Activated CD8-positive, alpha-beta memory T cell treated with anti-CD3 and anti-CD28 coated beads, Interleukin-2, amount 50 U/mL, for 4 hours (primary cell): ENCODE data around the gene HOMER2.
"Not testable (repeated sequence)": the region's sequence is repeated elsewhere in the genome, so short reads cannot be mapped to it uniquely, and the experiment has no call there.

Source experiments
- DNase-seq: peaks from one replicate; pipeline ENCODE4 v3.0.0-alpha.2; 2020

The HOMER2 gene

GRCh38 chr15:82830427-82831173, 121.9 kb downstream of the HOMER2 start:
- no peak for DNase-seq

DNA sequence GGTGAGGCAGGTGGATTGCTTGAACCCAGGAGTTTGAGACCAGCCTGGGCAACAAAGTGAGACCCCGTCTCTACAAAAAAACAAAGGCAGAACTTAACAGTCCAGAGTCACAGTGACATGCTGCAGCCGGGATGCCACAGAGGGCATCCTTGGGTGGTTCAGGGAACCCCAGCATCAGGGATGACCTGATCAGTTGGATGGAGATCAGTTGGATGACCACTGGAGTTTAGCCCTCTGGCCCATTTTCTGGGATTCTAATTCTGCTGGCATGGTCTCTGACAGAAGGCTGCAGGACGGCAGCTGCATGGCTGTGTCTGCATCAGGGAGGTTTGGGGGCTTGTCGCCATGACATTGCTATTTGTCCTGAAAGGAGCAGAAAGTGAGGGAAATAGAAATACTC, 123.3 kb downstream of the HOMER2 start:
- DNase-seq, result no peak

GRCh38 chr15:82828075-82828474, 124.4 kb downstream of the HOMER2 start:
- no peak for DNase-seq

DNA sequence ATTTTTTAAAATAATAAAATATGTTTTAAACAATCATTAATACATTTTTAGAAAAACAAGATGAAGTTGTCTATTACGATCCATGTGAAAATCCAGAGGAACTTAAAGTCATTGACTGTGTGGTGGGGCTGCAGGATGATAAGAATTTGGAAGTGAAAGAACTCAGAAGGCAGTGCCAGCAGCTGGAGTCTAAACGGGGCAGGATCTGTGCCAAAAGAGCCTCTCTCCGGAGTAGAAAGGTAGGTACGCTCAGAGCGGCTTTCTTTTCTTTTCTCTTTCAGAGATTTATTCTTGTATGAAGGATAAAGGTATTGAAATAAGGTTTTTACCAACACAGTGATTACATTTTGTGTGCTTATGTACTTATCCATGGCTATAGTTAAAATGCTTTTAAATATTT, 129.5 kb downstream of the HOMER2 start:
- DNase-seq, result no peak

GRCh38 chr15:82821851-82822250, 130.7 kb downstream of the HOMER2 start:
- DNase-seq, result not testable (repeated sequence)

DNA sequence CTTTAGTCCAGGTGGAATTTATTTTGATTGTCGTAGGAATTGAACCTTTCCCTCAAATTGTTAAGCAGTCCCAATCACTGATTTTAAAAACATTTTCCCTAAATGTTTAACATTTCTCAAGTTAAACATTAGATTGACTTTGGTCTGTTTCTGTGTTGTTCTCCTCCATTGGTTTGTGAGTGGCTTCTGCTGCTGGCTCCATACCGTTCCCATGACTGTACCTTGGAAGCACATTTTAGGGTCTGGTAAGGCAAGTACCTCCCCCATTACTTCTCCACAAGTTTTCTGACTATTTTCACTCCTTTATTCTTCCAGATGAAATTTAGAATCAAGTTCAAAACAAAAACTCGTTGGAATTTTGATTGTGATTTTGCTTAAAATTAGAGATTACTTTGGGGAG, 131.1 kb downstream of the HOMER2 start:
- not testable (repeated sequence) for DNase-seq

GRCh38 chr15:82820128-82820527, 132.4 kb downstream of the HOMER2 start:
- no peak for DNase-seq

DNA sequence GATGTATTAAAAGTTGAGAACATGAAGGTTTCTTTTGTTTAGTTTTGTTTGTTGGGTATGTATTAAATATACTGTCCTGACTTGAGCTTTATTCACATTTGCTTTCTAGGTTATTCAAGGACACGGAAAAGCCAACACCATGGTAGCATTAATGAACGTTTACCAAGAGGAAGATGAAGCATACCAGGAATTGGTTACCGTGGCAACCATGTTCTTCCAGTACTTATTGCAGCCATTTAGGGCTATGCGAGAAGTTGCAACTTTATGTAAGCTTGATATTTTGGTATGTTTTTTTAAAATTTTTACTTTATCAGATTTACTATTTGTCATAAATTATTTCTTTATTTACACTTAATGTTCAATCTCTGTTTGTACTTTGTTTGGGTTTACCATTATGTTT, 139.5 kb downstream of the HOMER2 start:
- no peak for DNase-seq

DNA sequence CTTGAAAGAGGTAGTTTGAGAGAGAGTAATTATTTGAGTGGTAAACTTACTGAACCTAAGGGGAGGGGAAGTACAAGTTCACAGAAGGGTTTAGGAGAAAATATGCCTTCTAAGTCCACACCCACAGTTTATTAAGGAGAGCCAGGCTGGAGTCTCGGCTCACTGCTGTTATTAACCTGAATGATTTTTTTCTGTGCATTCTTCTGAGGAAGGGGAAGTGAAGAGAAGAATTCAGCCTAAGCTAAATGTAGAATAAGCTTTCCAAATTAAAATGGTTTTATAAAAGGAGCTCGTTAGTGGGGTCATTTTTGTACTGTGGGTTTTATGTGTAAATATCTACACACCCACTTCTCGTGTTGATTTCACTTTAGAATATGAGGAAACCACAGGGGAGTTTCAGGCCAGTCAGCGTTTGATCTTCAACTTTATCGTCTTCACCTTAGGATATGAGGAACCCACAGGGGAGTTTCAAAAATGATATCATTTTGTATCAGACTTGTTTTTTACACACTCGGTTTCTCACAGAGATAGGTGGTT, 141.6 kb downstream of the HOMER2 start:
- peak; percentile 34 for DNase-seq

DNA sequence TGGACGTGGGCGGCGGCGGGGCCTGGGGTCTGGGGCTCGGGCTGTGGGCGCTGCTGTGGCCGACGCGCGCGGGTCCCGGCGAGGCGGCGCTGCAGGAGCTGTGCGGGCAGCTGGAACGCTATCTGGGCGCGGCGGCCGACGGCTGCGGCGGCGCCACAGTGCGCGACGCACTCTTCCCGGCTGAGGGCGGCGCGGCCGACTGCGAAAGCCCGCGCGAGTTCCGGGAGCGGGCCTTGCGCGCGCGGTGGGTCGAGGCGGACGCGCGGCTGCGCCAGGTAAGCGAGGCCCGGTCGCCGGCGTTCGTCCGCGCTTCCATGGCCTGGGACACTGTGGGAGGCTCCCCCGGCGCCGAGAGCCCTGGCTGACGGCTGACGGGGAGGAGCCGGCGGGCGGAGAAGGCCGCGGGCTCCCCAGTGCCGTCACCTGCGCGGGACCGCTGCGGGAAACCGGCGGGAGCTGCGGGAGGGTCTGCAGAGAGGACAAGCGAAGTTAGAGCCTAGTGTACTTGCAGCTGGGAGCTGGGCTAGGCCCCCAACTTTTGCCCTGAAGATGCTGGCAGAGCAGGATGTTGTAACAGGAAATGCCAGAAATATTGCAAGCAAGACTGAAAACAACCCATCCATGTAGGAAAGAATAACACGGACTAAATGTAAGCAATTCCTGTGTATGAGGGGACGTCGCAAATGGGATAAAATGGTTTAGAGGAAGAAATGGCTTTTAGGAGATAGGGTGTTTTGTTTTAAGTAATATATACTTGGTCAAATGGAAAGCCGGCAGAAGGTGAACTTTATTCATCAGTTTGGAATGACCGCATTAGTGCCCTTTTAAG, 142.2 kb downstream of the HOMER2 start:
- DNase-seq, result peak; percentile 19

DNA sequence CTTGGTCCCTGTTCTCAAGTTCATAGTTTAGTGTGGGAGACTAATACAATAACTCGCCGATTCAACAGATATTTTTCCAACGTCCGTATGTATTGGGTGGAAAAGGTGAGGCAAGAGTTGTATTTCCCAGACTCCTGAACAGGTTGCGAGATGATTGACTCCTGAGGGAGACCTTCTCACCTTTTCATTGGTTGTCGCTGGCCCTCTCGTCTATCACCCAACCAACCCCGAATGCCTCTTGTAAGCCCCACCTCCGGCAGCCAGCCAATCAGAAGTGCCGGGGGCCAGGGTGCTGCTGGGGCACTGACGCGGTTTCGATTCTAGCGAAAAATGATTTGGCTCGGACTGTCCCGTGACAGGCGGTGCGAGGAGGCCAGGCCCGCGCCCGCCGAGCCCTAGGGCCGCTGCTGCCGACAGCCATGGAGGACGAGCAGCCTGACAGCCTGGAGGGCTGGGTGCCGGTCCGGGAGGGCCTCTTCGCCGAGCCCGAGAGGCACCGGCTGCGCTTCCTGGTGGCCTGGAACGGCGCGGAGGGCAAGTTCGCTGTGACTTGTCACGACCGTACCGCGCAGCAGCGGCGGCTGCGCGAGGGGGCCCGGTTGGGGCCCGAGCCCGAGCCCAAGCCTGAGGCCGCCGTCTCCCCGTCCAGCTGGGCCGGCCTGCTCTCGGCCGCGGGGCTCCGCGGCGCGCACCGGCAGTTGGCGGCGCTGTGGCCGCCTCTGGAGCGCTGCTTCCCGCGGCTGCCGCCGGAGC, 143.0 kb downstream of the HOMER2 start, which contains the start of gene WHAMM:
WHAMM (plus strand) TSS at position 321 of the 753 bp plus-strand sequence; CDS start at position 420, 99 bp downstream.
- peak; percentile 92 for DNase-seq

DNA sequence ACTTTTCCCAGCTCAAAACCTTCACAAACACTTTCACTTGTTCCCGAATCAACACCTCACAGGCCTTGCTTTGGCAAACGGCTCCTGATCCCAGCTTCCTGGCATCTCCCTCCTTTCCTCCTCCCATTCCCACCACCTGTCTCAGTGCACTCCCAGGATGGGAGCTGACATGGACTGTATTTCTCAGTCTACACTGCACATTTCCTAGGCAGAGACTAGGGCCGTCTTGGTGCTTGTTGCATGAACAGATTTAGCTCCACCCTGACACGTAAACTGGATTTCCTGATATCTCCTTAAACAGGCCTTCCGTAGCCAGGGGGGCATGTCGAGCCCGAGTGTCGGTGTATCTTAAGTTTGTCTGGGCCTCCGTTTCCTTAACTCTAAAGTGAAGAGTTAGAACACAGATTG, 143.9 kb downstream of the HOMER2 start:
- DNase-seq, result no peak

DNA sequence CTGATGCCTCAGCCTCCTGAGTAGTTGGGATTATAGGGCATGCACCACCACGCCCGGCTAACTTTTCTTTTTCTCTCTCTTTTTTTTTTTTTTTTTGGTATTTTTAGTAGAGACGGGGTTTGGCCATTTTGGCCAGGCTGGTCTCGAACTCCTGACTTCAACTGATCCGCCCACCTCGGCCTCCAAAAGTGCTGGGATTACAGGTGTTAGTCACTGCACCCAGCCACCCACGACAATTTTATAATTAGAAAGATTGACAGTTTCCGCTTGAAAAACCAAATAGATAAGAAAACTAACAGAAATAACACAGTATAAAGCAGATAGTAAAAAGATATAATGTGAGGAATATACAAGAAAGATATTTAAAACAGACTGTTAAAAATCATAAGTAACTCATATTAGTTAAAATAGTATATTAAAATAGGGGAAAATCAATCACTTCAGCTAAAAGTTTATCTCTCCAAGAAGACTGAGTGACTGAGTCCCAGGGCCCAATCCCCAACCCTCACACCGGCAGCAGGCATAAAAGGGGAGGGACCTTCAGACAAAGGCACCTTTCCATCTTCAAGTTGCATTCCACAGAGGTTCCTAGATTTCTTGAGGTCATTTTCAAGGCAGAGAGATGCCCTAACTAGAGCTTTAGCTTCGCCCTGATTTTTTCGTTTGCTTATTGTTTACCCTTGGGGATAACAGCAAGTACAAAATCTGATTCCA, 144.4 kb downstream of the HOMER2 start:
- DNase-seq, result no peak

- DNase-seq, result no peak
These were observed 146.5 kb downstream of the HOMER2 start, which contains the start of gene FSD2 for GRCh38 chr15:82805994-82806406. TSS of gene FSD2 (minus strand) at chr15:82806069. CDS start at chr15:82787390, 18,679 bp downstream.

DNA sequence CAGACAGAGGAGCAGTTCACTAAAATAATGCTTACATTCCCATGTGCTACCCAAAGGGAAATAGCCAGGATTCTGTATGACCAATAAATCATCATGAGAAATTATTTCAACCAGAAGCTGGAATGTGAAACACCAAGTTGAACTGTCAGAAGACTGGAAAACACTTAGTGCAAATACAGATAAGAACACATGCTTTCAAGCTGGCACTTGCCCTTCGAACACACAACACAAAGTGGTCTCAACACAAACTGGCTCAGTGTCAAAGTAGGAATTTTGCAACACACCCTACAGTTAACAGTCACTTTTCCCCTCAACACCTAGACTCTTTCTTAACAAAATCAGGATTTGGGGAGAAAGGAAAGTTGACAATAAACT, 148.0 kb downstream of the HOMER2 start:
- DNase-seq, result no peak

DNA sequence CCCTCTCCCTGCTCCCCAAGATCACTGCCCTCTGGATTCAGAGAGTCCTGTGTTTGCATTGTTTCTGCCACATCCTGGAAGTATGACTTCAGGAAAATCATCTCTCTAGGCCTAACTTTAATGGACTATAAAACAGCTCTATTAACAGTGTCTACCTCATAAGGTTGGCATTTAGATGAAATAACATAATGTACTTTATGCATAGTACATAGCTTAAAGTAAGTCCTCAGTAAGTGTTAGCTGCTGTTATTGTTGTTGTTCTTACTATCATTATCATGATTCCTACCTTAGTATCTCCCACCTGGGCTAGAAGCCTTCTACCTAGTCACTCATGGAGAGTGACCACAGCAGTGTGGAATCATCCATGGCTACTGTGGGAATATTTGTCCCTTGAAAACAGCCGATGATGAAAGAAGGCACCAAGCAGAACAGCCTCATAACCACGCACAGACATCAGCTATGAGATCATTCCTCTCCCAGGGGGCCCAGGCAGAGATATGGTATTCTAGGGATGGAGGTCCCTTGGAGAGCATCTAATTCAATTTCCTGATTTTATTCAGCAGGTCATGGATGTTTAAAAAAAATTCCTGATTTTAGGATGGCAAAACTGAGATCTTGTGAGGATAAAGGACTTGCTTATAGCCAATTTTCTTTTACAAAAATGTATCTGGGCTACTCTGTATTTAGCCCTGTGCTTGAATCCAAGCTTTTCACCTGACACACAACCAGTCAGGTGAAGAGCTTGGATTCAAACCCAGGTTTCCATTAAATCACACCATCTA, 148.5 kb downstream of the HOMER2 start:
- no peak for DNase-seq

DNA sequence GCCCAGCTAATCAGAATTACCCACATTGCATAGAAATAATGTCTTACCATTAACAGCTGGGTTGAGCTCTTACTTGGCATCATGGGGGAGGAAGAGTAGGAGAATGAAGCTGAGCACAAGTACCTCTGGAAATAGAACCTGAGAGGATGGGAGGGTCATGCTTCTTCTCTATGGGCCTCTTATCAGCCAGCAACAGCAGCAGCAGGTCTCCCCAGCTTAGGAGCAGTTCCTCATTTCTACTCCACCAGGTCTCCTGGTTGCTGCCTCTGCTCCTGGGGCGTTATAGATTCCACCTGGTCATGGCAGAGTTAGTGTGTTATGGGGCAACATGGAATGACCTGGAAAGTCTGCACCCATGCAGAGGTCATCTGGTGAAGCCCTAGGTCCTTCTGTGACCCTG, 150.0 kb downstream of the HOMER2 start:
- DNase-seq, result no peak

GRCh38 chr15:82799183-82799841, 153.2 kb downstream of the HOMER2 start:
- no peak for DNase-seq
